B cell (primary cell): ENCODE measurements around the gene ZBTB8B. TPM values are rescaled to one million over a fixed set of nuclear protein-coding genes. Genes with fewer than 3 reads are reported as not detected.
"Not testable (repeated sequence)": the region's sequence is repeated elsewhere in the genome, so short reads cannot be mapped to it uniquely, and the experiment has no call there.

Experiments used
- ATAC-seq: fragments of 200-7000 bp; cut with Tn5 transposase; one replicate; pipeline ENCODE4 v1.10.0; 2021; ENCODE audit warnings: low read depth, mild to moderate bottlenecking, moderate number of reproducible peaks, moderate library complexity
- CTCF ChIA-PET: fragments of 350-600 bp; sonication (Branson Sonifier 250); formaldehyde crosslinking; loops from one replicate; lab custom pipeline; 2021; ENCODE audit warnings: antibody characterized with exemption, inconsistent platforms; lab: Charles Lee
- POLR2A ChIA-PET: fragments of 350-600 bp; sonication (Branson Sonifier 250); formaldehyde crosslinking; loops from one replicate; lab custom pipeline; 2021; ENCODE audit warnings: antibody characterized with exemption; lab: Charles Lee
- DNase-seq: peaks from one replicate; pipeline ENCODE4 v3.0.0; 2013
- H2AFZ ChIP-seq: 2 replicates; pipeline ENCODE4 v1.6.1; 2012; ENCODE audit warnings: mild to moderate bottlenecking, low read depth, low read length; ENCODE audit not compliant: insufficient read depth, poor library complexity, severe bottlenecking
- H3K27ac ChIP-seq, 2 donors: 1 replicate in 1 of 2; 2 replicates in 1 of 2; pipeline ENCODE4 v1.5.1; 2012 to 2013; ENCODE audit warnings: low read length in 2 of 2, mild to moderate bottlenecking in 2 of 2, moderate library complexity in 1 of 2
- H3K27me3 ChIP-seq, 4 experiments: fragments of 200-600 bp in 1 of 4; sonication (generic) in 1 of 4; replicated peaks in 1 of 4; 1 replicate in 2 of 4; 2 replicates in 2 of 4; pipeline versions ENCODE4 v1.6.1 to v1.7.0; 2013 to 2016; ENCODE audit warnings: low read length in 3 of 4, mild to moderate bottlenecking in 2 of 4, mixed read lengths in 1 of 4, moderate library complexity in 1 of 4; ENCODE audit not compliant: insufficient read depth in 4 of 4, control insufficient read depth in 3 of 4; ENCODE audit errors: control extremely low read depth in 1 of 4
- H3K36me3 ChIP-seq, 2 experiments: replicated peaks in 1 of 2; 1 replicate in 1 of 2; 2 replicates in 1 of 2; pipeline versions ENCODE4 v1.6.1 to v1.7.1; 2013; ENCODE audit warnings: low read length in 1 of 2; ENCODE audit not compliant: insufficient read depth in 2 of 2, control insufficient read depth in 1 of 2; ENCODE audit errors: control extremely low read depth in 1 of 2, extremely low read depth in 1 of 2
- H3K4me1 ChIP-seq, 2 donors: fragments of 200-600 bp in 1 of 2; sonication (generic) in 1 of 2; 1 replicate in 1 of 2; 2 replicates in 1 of 2; pipeline versions ENCODE4 v1.5.1 to v1.6.1; 2013 to 2017; ENCODE audit warnings: low read length in 2 of 2; ENCODE audit not compliant: control insufficient read depth in 2 of 2, insufficient read depth in 2 of 2
- H3K4me2 ChIP-seq: replicated peaks from 2 replicates; pipeline ENCODE3; 2012; ENCODE audit warnings: mild to moderate bottlenecking, low read depth, low read length; ENCODE audit not compliant: poor library complexity, severe bottlenecking
- H3K4me3 ChIP-seq, 5 experiments: fragments of 200-600 bp in 1 of 5; sonication (generic) in 1 of 5; 1 replicate in 3 of 5; 2 replicates in 2 of 5; pipeline versions ENCODE4 v1.5.1 to v1.7.0; 2011 to 2016; ENCODE audit warnings: low read length in 4 of 5, mild to moderate bottlenecking in 4 of 5, low read depth in 2 of 5, control low read depth in 1 of 5, moderate library complexity in 1 of 5; ENCODE audit not compliant: insufficient read depth in 1 of 5; ENCODE audit errors: control extremely low read depth in 1 of 5, extremely low read depth in 1 of 5
- H3K79me2 ChIP-seq: fragments of 200-600 bp; sonication (generic); one replicate; pipeline ENCODE4 v1.6.0; 2016; ENCODE audit warnings: low read length; ENCODE audit not compliant: control insufficient read depth, insufficient read depth
- H3K9ac ChIP-seq: fragments of 200-600 bp; sonication (generic); 2 replicates; pipeline ENCODE4 v1.6.1; 2017; ENCODE audit warnings: mild to moderate bottlenecking, low read length, moderate library complexity
- H3K9me3 ChIP-seq, 3 donors: one replicate each; pipeline versions ENCODE4 v1.6.1 to v1.7.1; 2013; ENCODE audit warnings: low read length in 2 of 3; ENCODE audit not compliant: control insufficient read depth in 2 of 3, insufficient read depth in 1 of 3; ENCODE audit errors: control extremely low read depth in 1 of 3
- H4K20me1 ChIP-seq: 2 replicates; pipeline ENCODE4 v1.6.0; 2012; ENCODE audit warnings: mild to moderate bottlenecking, low read length; ENCODE audit not compliant: insufficient read depth, control insufficient read depth, poor library complexity, severe bottlenecking
- H3K27ac Mint-ChIP-seq: one replicate; pipeline ENCODE4 v1.8.0; 2021; ENCODE audit warnings: mixed read lengths
- H3K27me3 Mint-ChIP-seq: one replicate; pipeline ENCODE4 v1.8.0; 2021; ENCODE audit warnings: mixed read lengths
- H3K4me1 Mint-ChIP-seq: one replicate; pipeline ENCODE4 v1.8.0; 2021; ENCODE audit warnings: mixed read lengths
- H3K4me3 Mint-ChIP-seq: one replicate; pipeline ENCODE4 v1.8.0; 2021; ENCODE audit warnings: mixed read lengths
- H3K9me3 Mint-ChIP-seq: one replicate; pipeline ENCODE4 v1.8.0; 2022; ENCODE audit warnings: mixed read lengths; ENCODE audit not compliant: insufficient read depth
- CTCF ChIP-seq: fragments of 200-600 bp; IDR thresholded peaks from one replicate; pipeline ENCODE4 v1.8.0; 2022; ENCODE audit warnings: antibody characterized with exemption, mild to moderate bottlenecking
- EZH2 ChIP-seq: IDR thresholded peaks from 2 replicates; pipeline ENCODE4 v1.6.1; 2012; ENCODE audit warnings: borderline replicate concordance, low read depth, mild to moderate bottlenecking, moderate library complexity, low read length; ENCODE audit not compliant: insufficient read depth, poor library complexity, severe bottlenecking
- WGBS: methylation state at CpG from one replicate; pipeline ENCODE4 v1.1.5; 2013; ENCODE audit warnings: missing lambda C conversion rate; ENCODE audit not compliant: insufficient coverage; 5-methylcytosine and 5-hydroxymethylcytosine counted together
- intact Hi-C: fragments of 100-400 bp; cut with micrococcal nuclease; formaldehyde crosslinking; loops from one replicate; pipeline ENCODE4 v1.10.0; 2022
- polyA plus RNA-seq: library from polyadenylated mRNA; depleted of rRNA; stranded (reverse); fragments of >200 nt; gene quantifications from 2 replicates; pipeline ENCODE4 v1.2.3, GENCODE V29; 2012
- total RNA-seq, 2 donors: library from RNA; stranded (reverse); fragments of 120-200 nt in 1 of 2; gene quantifications; 1 replicate in 1 of 2; 2 replicates in 1 of 2; pipeline versions ENCODE4 v1.2.3 to v1.2.4, GENCODE V29; 2013 to 2022

Gene ZBTB8B
- total and polyA plus RNA-seq, 2 donors (not counting 1 experiment from before 2014, with no cell fraction given): 0.02 TPM; not detected in 1

DNA sequence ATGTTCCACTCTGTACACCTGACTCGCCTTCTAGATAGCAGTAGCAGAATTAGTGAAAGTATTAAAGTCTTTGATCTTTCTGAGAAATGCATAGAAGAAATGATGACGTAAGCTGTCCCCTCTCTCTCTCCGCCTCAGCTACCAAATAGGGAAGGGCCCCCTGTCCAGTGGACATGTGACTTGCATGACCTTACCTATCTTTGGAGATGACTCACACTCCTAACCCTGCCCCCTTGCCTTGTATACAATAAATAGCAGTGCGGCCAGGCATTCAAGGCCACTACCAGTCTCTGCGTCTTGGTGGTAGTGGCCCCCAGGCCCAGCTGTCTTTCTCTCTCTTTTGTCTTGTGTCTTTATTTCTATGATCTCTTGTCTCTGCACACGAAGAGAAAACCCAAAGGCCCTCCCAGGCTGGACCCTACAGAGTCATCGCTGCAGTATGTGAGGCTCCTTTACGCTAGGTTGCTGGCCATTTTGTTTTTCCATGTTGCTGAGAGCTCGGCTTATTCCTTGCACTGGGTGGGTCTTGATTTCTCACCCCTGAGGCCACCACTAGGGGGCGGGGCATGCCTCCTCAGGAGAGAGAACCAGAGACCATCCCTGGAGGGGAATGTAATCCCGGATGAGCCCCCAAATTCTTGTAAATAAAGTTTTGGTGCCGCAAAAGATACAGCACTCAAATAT lies 16.0 kb upstream of the ZBTB8B start:
- Mint-ChIP-seq H3K27me3 (peaks cover 9% of the 10 kb centered on the region), H3K27ac (no peak overlapping the region), H3K4me1 (no peaks in the 10 kb centered on the region), H3K4me3 (no peak overlapping the region), H3K9me3 (peaks cover 2% of the 10 kb centered on the region)
- Histone ChIP-seq H3K27ac (no peak overlapping the region), H3K36me3 (no peaks in the 10 kb centered on the region), H3K27me3 (peaks cover 0 to 10% (median 4%) of the 10 kb centered on the region in 4 experiments), H2AFZ (no peak overlapping the region), H3K4me2 (no peak overlapping the region), H3K79me2 (no peaks in the 10 kb centered on the region), H3K9me3 (peaks cover 0 to 31% (median 15%) of the 10 kb centered on the region in 3 donors), H3K4me3 (no peak overlapping the region), H4K20me1 (no peaks in the 10 kb centered on the region), H3K9ac (no peak overlapping the region), H3K4me1 (no peaks in the 10 kb centered on the region)
- ChIA-PET POLR2A (no interaction called here), CTCF (interaction anchor here (1.2 to 2.2 kb wide), 2 partner anchors 209 to 324 kb away, joined by 3 to 8 read pairs; no protein-coding TSS in a partner anchor)
- WGBS: 99% methylated on average over 6 of the region's 12 CpGs
- DNase-seq (no peak), ATAC-seq (no peak)
- intact Hi-C loops: loop anchor here (2.0 kb wide), 1 partner anchor 324 kb away; no protein-coding TSS in a partner anchor
- no peak for TF ChIP-seq EZH2
- no peak for TF ChIP-seq CTCF

DNA sequence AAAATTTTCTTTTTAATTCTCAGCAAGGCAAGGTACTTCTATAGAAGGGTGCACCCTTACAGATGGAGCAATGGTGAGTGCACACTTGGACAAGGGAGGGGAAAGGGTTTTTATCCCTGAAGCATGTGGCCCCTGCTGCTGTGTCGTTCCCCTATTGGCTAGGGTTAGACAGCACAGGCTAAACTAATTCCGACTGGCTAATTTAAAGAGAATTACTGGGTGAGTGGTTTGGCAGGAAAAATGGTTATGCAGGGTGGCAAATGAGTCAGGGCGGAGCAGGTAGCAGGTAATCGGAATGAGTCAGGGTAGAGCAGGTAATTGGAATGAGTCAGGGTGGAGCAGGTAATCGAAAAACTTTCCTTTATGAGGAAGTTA lies 15.4 kb upstream of the ZBTB8B start:
- H2AFZ ChIP-seq, H3K9ac ChIP-seq, H3K4me2 ChIP-seq, H3K4me3 Mint-ChIP-seq, H3K4me1 ChIP-seq, H3K27me3 ChIP-seq, H3K4me1 Mint-ChIP-seq, H3K79me2 ChIP-seq, ATAC-seq, H3K27ac Mint-ChIP-seq, DNase-seq, H3K36me3 ChIP-seq, POLR2A ChIA-PET, H3K4me3 ChIP-seq, H4K20me1 ChIP-seq, H3K9me3 Mint-ChIP-seq, H3K27me3 Mint-ChIP-seq, H3K27ac ChIP-seq: not testable (repeated sequence)
- WGBS: 87% methylated on average over 5 of the region's 5 CpGs
- intact Hi-C loops: loop anchor here (2.0 kb wide), 1 partner anchor 323 kb away; no protein-coding TSS in a partner anchor
- CTCF ChIA-PET: interaction anchor here (2.2 kb wide), 1 partner anchor 324 kb away, joined by 8 read pairs; no protein-coding TSS in a partner anchor
- H3K9me3 ChIP-seq: peaks cover 0 to 31% (median 15%) of the 10 kb centered on the region in 3 donors
